COR-L47 (cell line): ENCODE data around the gene ARHGAP27.
"Not testable (repeated sequence)": the region's sequence is repeated elsewhere in the genome, so short reads cannot be mapped to it uniquely, and the experiment has no call there.

Experiments
- DNase-seq: peaks from one replicate; lab custom pipeline; 2025; lab: John Stamatoyannopoulos, UW

ARHGAP27 gene

GRCh38 chr17:45432405-45433158, at the start of gene ARHGAP27:
TSS of gene ARHGAP27 (minus strand) at chr17:45432870. CDS start at chr17:45430279, 2,591 bp downstream.
- DNase-seq: no peak

GRCh38 chr17:45482317-45482716, 49.6 kb upstream of the ARHGAP27 start:
- not testable (repeated sequence) for DNase-seq

- DNase-seq: not testable (repeated sequence)
Measured at GRCh38 chr17:45475436-45475835, 42.8 kb upstream of the ARHGAP27 start.

- not testable (repeated sequence) for DNase-seq
Measured at GRCh38 chr17:45472249-45472648, 39.6 kb upstream of the ARHGAP27 start.

GRCh38 chr17:45469204-45469563, 36.5 kb upstream of the ARHGAP27 start:
- DNase-seq: not testable (repeated sequence)

GRCh38 chr17:45468293-45469203, 35.9 kb upstream of the ARHGAP27 start:
- not testable (repeated sequence) for DNase-seq

- peak; percentile 18 for DNase-seq
Measured at GRCh38 chr17:45461524-45462327, 29.1 kb upstream of the ARHGAP27 start.

- not testable (repeated sequence) for DNase-seq
Measured at GRCh38 chr17:45460422-45460821, 27.8 kb upstream of the ARHGAP27 start.

GRCh38 chr17:45454341-45454740, 21.7 kb upstream of the ARHGAP27 start:
- not testable (repeated sequence) for DNase-seq

GRCh38 chr17:45453731-45454130, 21.1 kb upstream of the ARHGAP27 start:
- not testable (repeated sequence) for DNase-seq

GRCh38 chr17:45453225-45453534, 20.5 kb upstream of the ARHGAP27 start:
- DNase-seq: not testable (repeated sequence)

- DNase-seq: not testable (repeated sequence)
Measured at GRCh38 chr17:45452329-45453224, 19.9 kb upstream of the ARHGAP27 start.

GRCh38 chr17:45451660-45452059, 19.0 kb upstream of the ARHGAP27 start:
- not testable (repeated sequence) for DNase-seq

- DNase-seq: no peak
Measured at GRCh38 chr17:45451131-45451530, 18.5 kb upstream of the ARHGAP27 start.

GRCh38 chr17:45449708-45450329, 17.1 kb upstream of the ARHGAP27 start:
- not testable (repeated sequence) for DNase-seq

GRCh38 chr17:45449260-45449659, 16.6 kb upstream of the ARHGAP27 start:
- DNase-seq: not testable (repeated sequence)

- DNase-seq: not testable (repeated sequence)
Measured at GRCh38 chr17:45448483-45448882, 15.8 kb upstream of the ARHGAP27 start.

GRCh38 chr17:45448066-45448465, 15.4 kb upstream of the ARHGAP27 start:
- not testable (repeated sequence) for DNase-seq

GRCh38 chr17:45447650-45448049, 15.0 kb upstream of the ARHGAP27 start:
- not testable (repeated sequence) for DNase-seq

GRCh38 chr17:45446872-45447625, 14.4 kb upstream of the ARHGAP27 start:
- not testable (repeated sequence) for DNase-seq
